22Rv1 (cell line): ENCODE data around the gene CNPY4.

Source experiments
- H3K27ac ChIP-seq: fragments of 450-650 bp; 2 replicates; pipeline ENCODE4 v1.5.1; 2017
- ZFX ChIP-seq: fragments of 450-650 bp; IDR thresholded peaks from 2 replicates; pipeline ENCODE4 v1.6.1; 2017; ENCODE audit warnings: antibody characterized with exemption, borderline replicate concordance
- TF ChIP-seq, protein P1 (sequence below): fragments of 450-650 bp; IDR thresholded peaks from 2 replicates; pipeline ENCODE4 v1.5.1; 2017; ENCODE audit warnings: mild to moderate bottlenecking

Gene CNPY4

GRCh38 chr7:100093054-100093453 lies 26.4 kb upstream of the CNPY4 start:
- TF ChIP-seq, protein P1, sequence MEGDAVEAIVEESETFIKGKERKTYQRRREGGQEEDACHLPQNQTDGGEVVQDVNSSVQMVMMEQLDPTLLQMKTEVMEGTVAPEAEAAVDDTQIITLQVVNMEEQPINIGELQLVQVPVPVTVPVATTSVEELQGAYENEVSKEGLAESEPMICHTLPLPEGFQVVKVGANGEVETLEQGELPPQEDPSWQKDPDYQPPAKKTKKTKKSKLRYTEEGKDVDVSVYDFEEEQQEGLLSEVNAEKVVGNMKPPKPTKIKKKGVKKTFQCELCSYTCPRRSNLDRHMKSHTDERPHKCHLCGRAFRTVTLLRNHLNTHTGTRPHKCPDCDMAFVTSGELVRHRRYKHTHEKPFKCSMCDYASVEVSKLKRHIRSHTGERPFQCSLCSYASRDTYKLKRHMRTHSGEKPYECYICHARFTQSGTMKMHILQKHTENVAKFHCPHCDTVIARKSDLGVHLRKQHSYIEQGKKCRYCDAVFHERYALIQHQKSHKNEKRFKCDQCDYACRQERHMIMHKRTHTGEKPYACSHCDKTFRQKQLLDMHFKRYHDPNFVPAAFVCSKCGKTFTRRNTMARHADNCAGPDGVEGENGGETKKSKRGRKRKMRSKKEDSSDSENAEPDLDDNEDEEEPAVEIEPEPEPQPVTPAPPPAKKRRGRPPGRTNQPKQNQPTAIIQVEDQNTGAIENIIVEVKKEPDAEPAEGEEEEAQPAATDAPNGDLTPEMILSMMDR: no peak
- no peak for TF ChIP-seq ZFX
- H3K27ac ChIP-seq: peak overlapping the region; percentile 82

DNA sequence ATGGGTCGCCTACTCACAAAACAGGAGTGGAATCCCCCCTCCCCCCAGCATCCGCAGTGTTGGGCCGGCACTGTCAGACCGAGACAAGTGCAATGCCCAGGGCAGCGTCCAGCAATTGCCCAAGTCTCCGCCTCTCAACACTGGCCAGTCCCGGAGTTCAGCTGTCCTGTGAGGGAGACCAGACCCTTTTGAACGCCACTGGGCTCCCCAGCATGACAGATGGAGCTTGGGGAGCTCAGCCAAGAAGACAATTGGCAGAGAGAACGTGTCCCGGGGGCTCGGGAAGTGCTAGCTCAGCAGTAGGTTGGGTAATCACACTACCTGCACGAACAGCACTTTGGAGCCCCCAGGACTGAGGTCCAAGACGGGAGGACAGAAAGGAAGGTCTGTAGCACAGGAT lies 25.9 kb upstream of the CNPY4 start:
- TF ChIP-seq ZFX: no peak
- TF ChIP-seq, protein P1: no peak
- H3K27ac ChIP-seq: peak overlapping the region; percentile 82

DNA sequence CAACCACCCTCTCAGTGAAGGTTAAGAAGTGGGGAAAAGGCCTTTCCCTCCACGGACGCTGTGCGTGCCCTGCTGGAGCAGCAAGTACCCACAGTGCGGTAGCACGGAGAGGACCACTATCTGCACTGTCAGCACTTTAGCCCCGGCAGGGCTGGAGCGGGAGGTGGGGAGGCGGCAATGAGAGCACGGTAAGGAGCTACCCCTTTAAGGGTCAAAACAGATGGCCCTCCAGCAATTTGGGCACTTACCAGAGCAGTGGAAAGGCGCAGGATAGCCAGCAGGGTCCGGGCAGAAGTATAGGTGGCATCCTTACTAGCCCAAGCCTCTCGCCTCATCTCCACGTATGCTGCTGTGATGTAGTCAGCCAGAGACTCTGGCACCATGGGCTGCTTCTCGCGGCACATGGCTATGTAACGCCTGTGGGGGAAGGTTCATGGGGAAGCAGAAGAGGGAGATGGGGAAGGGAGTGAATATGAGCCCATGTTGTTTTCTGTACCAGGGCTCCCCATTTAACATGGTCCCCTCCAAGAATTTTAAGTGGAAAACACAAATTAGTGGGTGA lies 25.4 kb upstream of the CNPY4 start:
- H3K27ac ChIP-seq: peak overlapping the region; percentile 82
- TF ChIP-seq, protein P1: no peak
- no peak for TF ChIP-seq ZFX

GRCh38 chr7:100095289-100095688 lies 24.1 kb upstream of the CNPY4 start:
- TF ChIP-seq, protein P1: no peak
- TF ChIP-seq ZFX: no peak
- peak overlapping the region; percentile 82 for H3K27ac ChIP-seq

- peak overlapping the region; percentile 82; the same call in 1 of the 2 replicates for H3K27ac ChIP-seq
- TF ChIP-seq, protein P1: no peak
- no peak for TF ChIP-seq ZFX
Observed at GRCh38 chr7:100095704-100096103, 23.7 kb upstream of the CNPY4 start.

DNA sequence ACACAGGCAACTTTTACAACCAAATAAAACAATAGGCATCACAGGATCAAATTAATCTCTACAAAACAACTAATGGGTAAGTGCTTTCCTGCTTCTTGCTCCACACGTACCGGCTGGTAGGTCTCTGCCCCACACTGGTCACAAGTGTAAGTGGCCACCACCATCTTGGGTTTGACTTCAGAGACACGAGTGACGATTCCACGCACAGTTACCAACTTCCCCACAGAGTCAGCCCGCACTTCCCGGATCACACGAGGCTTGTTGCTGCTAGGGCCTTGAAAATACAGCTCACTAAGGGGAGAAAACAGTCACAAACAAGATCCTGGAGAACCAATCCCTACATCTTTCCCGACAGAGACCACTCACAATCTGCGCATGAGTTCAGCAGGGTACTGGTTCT lies 20.5 kb upstream of the CNPY4 start:
- H3K27ac ChIP-seq: peak overlapping the region; percentile 100
- TF ChIP-seq, protein P1: no peak
- no peak for TF ChIP-seq ZFX

DNA sequence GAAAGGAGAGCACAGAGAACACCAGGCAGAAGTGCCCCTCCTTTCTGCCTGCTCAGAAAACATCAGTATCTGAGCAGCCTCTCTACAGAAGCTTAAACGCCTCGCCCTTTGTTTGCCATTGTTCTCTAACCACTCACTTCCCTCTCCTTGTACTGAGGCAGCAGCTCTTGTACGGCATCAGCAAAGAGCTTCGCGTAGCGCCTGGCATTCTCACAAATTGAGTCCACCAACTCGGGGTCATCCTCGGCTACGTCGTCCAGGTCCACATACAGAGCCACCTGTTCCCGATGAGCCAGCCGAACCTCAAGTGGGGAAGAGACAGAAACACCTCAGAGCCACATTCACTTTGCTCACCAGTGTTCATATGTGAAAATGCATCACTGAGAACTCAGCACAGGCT lies 20.0 kb upstream of the CNPY4 start:
- TF ChIP-seq, protein P1: no peak
- TF ChIP-seq ZFX: no peak
- peak overlapping the region; percentile 100 for H3K27ac ChIP-seq
